GM19240 (cell line): ENCODE data around the gene ENO1.

Experiments
- DNase-seq: peaks from one replicate; pipeline ENCODE4 v3.0.0; 2011; ENCODE audit warnings: low spot score; ENCODE audit not compliant: insufficient read length

The ENO1 gene

GRCh38 chr1:8870616-8871538, 7.6 kb downstream of the ENO1 start:
- no peak for DNase-seq

- no peak for DNase-seq
Measured at GRCh38 chr1:8870103-8870502, 8.4 kb downstream of the ENO1 start.

- DNase-seq, result no peak
Measured at GRCh38 chr1:8867878-8868567, 10.5 kb downstream of the ENO1 start.

- no peak for DNase-seq
Measured at GRCh38 chr1:8866792-8867415, 11.6 kb downstream of the ENO1 start.

GRCh38 chr1:8866173-8866791, 12.2 kb downstream of the ENO1 start:
- DNase-seq, result no peak

- DNase-seq, result no peak
Measured at GRCh38 chr1:8864713-8865344, 13.7 kb downstream of the ENO1 start.

- no peak for DNase-seq
Measured at GRCh38 chr1:8863794-8864233, 14.7 kb downstream of the ENO1 start.

- DNase-seq, result no peak
Measured at GRCh38 chr1:8863138-8863537, 15.3 kb downstream of the ENO1 start.

- no peak for DNase-seq
Measured at GRCh38 chr1:8862528-8862927, 16.0 kb downstream of the ENO1 start.

GRCh38 chr1:8860738-8861516, 17.6 kb downstream of the ENO1 start:
- DNase-seq, result no peak

- no peak for DNase-seq
Measured at GRCh38 chr1:8858888-8859706, 19.4 kb downstream of the ENO1 start.

- no peak for DNase-seq
Measured at GRCh38 chr1:8858112-8858668, 20.3 kb downstream of the ENO1 start.

GRCh38 chr1:8856689-8857412, 21.6 kb downstream of the ENO1 start:
- DNase-seq, result no peak

- no peak for DNase-seq
Measured at GRCh38 chr1:8854240-8854639, 24.2 kb downstream of the ENO1 start.

GRCh38 chr1:8851060-8851459, 27.4 kb downstream of the ENO1 start:
- no peak for DNase-seq

GRCh38 chr1:8848663-8849386, 29.7 kb downstream of the ENO1 start:
- peak; percentile 75 for DNase-seq

GRCh38 chr1:8847990-8848389, 30.5 kb downstream of the ENO1 start:
- no peak for DNase-seq

- no peak for DNase-seq
Measured at GRCh38 chr1:8846263-8846662, 32.2 kb downstream of the ENO1 start.
